22Rv1 (cell line): ENCODE data around the gene NCDN.

Experiments
- H3K27ac ChIP-seq: fragments of 450-650 bp; 2 replicates; pipeline ENCODE4 v1.5.1; 2017
- CTCF ChIP-seq: fragments of 450-650 bp; IDR thresholded peaks from 2 replicates; pipeline ENCODE4 v1.5.1; 2017; ENCODE audit warnings: mild to moderate bottlenecking
- ZFX ChIP-seq: fragments of 450-650 bp; IDR thresholded peaks from 2 replicates; pipeline ENCODE4 v1.6.1; 2017; ENCODE audit warnings: antibody characterized with exemption, borderline replicate concordance

NCDN gene

GRCh38 chr1:35564037-35564883 is 6.7 kb downstream of the NCDN start:
- H3K27ac ChIP-seq = no peak overlapping the region
- peak; percentile 89 for TF ChIP-seq CTCF
- no peak for TF ChIP-seq ZFX

GRCh38 chr1:35564884-35565741 is 7.5 kb downstream of the NCDN start:
- no peak overlapping the region for H3K27ac ChIP-seq
- TF ChIP-seq CTCF (peak; percentile 25), ZFX (no peak)

GRCh38 chr1:35565742-35566133 is 8.1 kb downstream of the NCDN start:
- H3K27ac ChIP-seq = no peak overlapping the region
- TF ChIP-seq ZFX (no peak), CTCF (no peak)

GRCh38 chr1:35567947-35568558 is 10.5 kb downstream of the NCDN start:
- H3K27ac ChIP-seq = no peak overlapping the region
- TF ChIP-seq CTCF = no peak

- peak; percentile 89 for TF ChIP-seq CTCF
- no peak for TF ChIP-seq ZFX
- H3K27ac ChIP-seq = no peak overlapping the region
These were observed 11.4 kb downstream of the NCDN start for GRCh38 chr1:35568975-35569395.

GRCh38 chr1:35569936-35570335 is 12.3 kb downstream of the NCDN start:
- TF ChIP-seq CTCF = no peak
- no peak for TF ChIP-seq ZFX
- no peak overlapping the region for H3K27ac ChIP-seq
